ENCODE results near the gene SLC5A6. TPM values are rescaled to one million over a fixed set of nuclear protein-coding genes. Genes with fewer than 3 reads are reported as not detected.

Gene SLC5A6
- total RNA-seq, 2 experiments from 2014 or later: 41.5 to 47.4 TPM

GRCh38 chr2:27162151-27163121 lies 49.6 kb downstream of the SLC5A6 start:
- ChIA-PET POLR2A (no interaction called here), CTCF (interaction anchor here (0.6 to 0.8 kb wide), 2 partner anchors 11 to 156 kb away, joined by 3 to 4 read pairs; no protein-coding TSS in a partner anchor)
- ATAC-seq: no peak
- no peaks in the 10 kb centered on the region for H3K36me3 Mint-ChIP-seq (ENCODE audit: low read depth)
- peaks cover 8% of the 10 kb centered on the region for H3K4me1 Mint-ChIP-seq (ENCODE audit: low read depth)
- H3K4me3 Mint-ChIP-seq: no peak overlapping the region
- H3K27me3 Mint-ChIP-seq (ENCODE audit: low read depth): no peaks in the 10 kb centered on the region
- no peak for DNase-seq
- H3K9me3 Mint-ChIP-seq (ENCODE audit: insufficient read depth): no peaks in the 10 kb centered on the region
- H3K27ac Mint-ChIP-seq: no peak overlapping the region

GRCh38 chr2:27160191-27160590 lies 51.9 kb downstream of the SLC5A6 start:
- Mint-ChIP-seq H3K36me3 (ENCODE audit: low read depth) (no peaks in the 10 kb centered on the region), H3K27ac (no peak overlapping the region), H3K4me3 (no peak overlapping the region), H3K27me3 (ENCODE audit: low read depth) (no peaks in the 10 kb centered on the region), H3K9me3 (ENCODE audit: insufficient read depth) (no peaks in the 10 kb centered on the region), H3K4me1 (ENCODE audit: low read depth) (peaks cover 2% of the 10 kb centered on the region)
- ATAC-seq (no peak), DNase-seq (no peak)
- ChIA-PET CTCF (interaction anchor here (1.1 to 2.2 kb wide), 2 partner anchors 10 to 61 kb away, joined by 3 to 13 read pairs; no protein-coding TSS in a partner anchor), POLR2A (no interaction called here)

DNA sequence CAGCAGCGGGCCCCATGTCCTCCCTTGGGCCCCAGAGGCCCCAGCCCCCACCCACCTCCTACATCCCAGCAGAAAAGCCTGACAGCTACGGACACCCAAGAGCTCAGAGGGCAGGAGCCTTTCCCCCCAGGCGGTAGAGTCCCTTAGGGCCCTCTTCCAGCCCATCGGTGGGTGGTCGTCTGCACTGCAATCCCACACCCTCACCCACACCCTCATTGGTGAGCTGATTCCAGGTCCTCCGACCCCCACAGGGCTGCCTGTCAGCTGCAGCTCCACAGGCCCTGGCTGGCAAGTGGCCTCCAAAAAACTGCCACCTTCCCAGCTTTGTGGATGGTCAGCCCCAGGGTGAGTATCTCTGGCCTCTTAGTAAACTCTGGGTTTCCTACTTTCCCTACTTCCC lies 52.8 kb downstream of the SLC5A6 start:
- CTCF ChIA-PET: interaction anchor here (1.0 kb wide), 1 partner anchor 10 kb away, joined by 3 read pairs; no protein-coding TSS in a partner anchor

GRCh38 chr2:27158468-27158867 lies 53.6 kb downstream of the SLC5A6 start:
- no peak for DNase-seq
- Mint-ChIP-seq H3K4me1 (ENCODE audit: low read depth) (no peaks in the 10 kb centered on the region), H3K27ac (no peak overlapping the region), H3K9me3 (ENCODE audit: insufficient read depth) (no peaks in the 10 kb centered on the region), H3K36me3 (ENCODE audit: low read depth) (no peaks in the 10 kb centered on the region), H3K4me3 (no peak overlapping the region), H3K27me3 (ENCODE audit: low read depth) (no peaks in the 10 kb centered on the region)
- CTCF ChIA-PET: interaction anchor here (1.0 to 2.0 kb wide), 2 partner anchors 11 kb away, joined by 3 to 11 read pairs; no protein-coding TSS in a partner anchor
- ATAC-seq: no peak
- POLR2A ChIA-PET: no interaction called here

More for the DNA sequence above, 52.8 kb downstream of the SLC5A6 start:
- no peaks in the 10 kb centered on the region for H3K36me3 Mint-ChIP-seq (ENCODE audit: low read depth)
- POLR2A ChIA-PET: no interaction called here
- no peaks in the 10 kb centered on the region for H3K4me1 Mint-ChIP-seq (ENCODE audit: low read depth)
- no peaks in the 10 kb centered on the region for H3K27me3 Mint-ChIP-seq (ENCODE audit: low read depth)
- DNase-seq (no peak), ATAC-seq (no peak)
- H3K9me3 Mint-ChIP-seq (ENCODE audit: insufficient read depth): no peaks in the 10 kb centered on the region
- H3K27ac Mint-ChIP-seq: no peak overlapping the region
- no peak overlapping the region for H3K4me3 Mint-ChIP-seq

- no peaks in the 10 kb centered on the region for H3K36me3 Mint-ChIP-seq (ENCODE audit: low read depth)
- no peak overlapping the region for H3K4me3 Mint-ChIP-seq
- ATAC-seq (no peak), DNase-seq (no peak)
- POLR2A ChIA-PET: no interaction called here
- CTCF ChIA-PET: no interaction called here
- no peaks in the 10 kb centered on the region for H3K4me1 Mint-ChIP-seq (ENCODE audit: low read depth)
- no peaks in the 10 kb centered on the region for H3K27me3 Mint-ChIP-seq (ENCODE audit: low read depth)
- no peak overlapping the region for H3K27ac Mint-ChIP-seq
- no peaks in the 10 kb centered on the region for H3K9me3 Mint-ChIP-seq (ENCODE audit: insufficient read depth)
These were observed 57.0 kb downstream of the SLC5A6 start for GRCh38 chr2:27155069-27155520.

GRCh38 chr2:27154488-27154887 lies 57.6 kb downstream of the SLC5A6 start:
- Mint-ChIP-seq H3K9me3 (ENCODE audit: insufficient read depth) (no peaks in the 10 kb centered on the region), H3K27me3 (ENCODE audit: low read depth) (no peaks in the 10 kb centered on the region), H3K36me3 (ENCODE audit: low read depth) (no peaks in the 10 kb centered on the region), H3K4me3 (no peak overlapping the region), H3K27ac (no peak overlapping the region), H3K4me1 (ENCODE audit: low read depth) (no peaks in the 10 kb centered on the region)
- no peak for DNase-seq
- ATAC-seq: no peak
- ChIA-PET CTCF (no interaction called here), POLR2A (interaction anchor here (0.6 kb wide), 1 partner anchor 236 kb away, joined by 4 read pairs; no protein-coding TSS in a partner anchor)

DNA sequence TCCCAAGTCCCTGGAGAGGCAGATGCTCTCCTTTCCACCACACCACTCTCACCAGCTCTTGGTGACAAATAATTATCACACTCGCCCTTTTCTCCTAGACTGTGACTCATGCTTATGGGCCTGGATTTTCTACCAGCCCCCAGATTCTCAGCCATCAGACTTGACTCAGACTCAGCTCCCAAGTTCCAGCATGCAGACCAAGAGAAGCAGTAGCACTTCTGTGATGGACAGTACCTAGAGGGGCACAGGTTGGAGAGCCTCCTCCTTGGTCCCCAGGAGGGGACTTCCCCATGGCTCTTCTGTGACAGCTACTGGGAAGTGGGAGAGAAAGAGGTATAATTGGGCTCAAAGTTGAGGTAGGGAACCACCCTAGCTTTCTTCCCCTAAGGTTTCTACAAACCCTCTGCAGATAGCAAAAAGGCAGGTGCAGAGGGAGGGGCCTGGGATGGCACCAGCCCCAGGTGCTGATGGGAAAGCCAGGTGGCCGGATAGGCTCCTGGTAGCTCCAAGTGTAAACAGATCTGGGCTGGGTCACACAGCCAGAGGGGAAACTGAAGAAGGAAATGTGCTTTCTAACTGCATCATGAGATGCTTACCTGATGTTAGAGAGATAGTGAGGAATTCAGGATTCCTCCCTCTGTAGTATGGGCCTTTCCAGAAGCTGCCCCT lies 59.1 kb downstream of the SLC5A6 start:
- POLR2A ChIA-PET: no interaction called here
- Mint-ChIP-seq H3K27ac (no peak overlapping the region), H3K27me3 (ENCODE audit: low read depth) (no peaks in the 10 kb centered on the region), H3K4me1 (ENCODE audit: low read depth) (no peaks in the 10 kb centered on the region), H3K4me3 (no peak overlapping the region), H3K36me3 (ENCODE audit: low read depth) (no peaks in the 10 kb centered on the region), H3K9me3 (ENCODE audit: insufficient read depth) (no peaks in the 10 kb centered on the region)
- CTCF ChIA-PET: interaction anchor here (1.4 to 1.6 kb wide), 2 partner anchors 17 to 127 kb away, joined by 4 to 5 read pairs; no protein-coding TSS in a partner anchor
- DNase-seq (no peak), ATAC-seq (no peak)

GRCh38 chr2:27152102-27152795 lies 59.8 kb downstream of the SLC5A6 start:
- H3K9me3 Mint-ChIP-seq (ENCODE audit: insufficient read depth): no peaks in the 10 kb centered on the region

GRCh38 chr2:27150639-27151230 lies 61.3 kb downstream of the SLC5A6 start:
- H3K36me3 Mint-ChIP-seq (ENCODE audit: low read depth): no peaks in the 10 kb centered on the region
- no peak overlapping the region for H3K4me3 Mint-ChIP-seq
- CTCF ChIA-PET: interaction anchor here (1.1 kb wide), 1 partner anchor 19 kb away, joined by 4 read pairs; no protein-coding TSS in a partner anchor
- DNase-seq: no peak
- peaks cover 1% of the 10 kb centered on the region for H3K27me3 Mint-ChIP-seq (ENCODE audit: low read depth)
- no peaks in the 10 kb centered on the region for H3K4me1 Mint-ChIP-seq (ENCODE audit: low read depth)
- POLR2A ChIA-PET: no interaction called here
- ATAC-seq: no peak
- no peak overlapping the region for H3K27ac Mint-ChIP-seq
- H3K9me3 Mint-ChIP-seq (ENCODE audit: insufficient read depth): no peaks in the 10 kb centered on the region

More at GRCh38 chr2:27152102-27152795, 59.8 kb downstream of the SLC5A6 start:
- no peaks in the 10 kb centered on the region for H3K36me3 Mint-ChIP-seq (ENCODE audit: low read depth)
- no peaks in the 10 kb centered on the region for H3K4me1 Mint-ChIP-seq (ENCODE audit: low read depth)
- POLR2A ChIA-PET: no interaction called here
- no peak overlapping the region for H3K27ac Mint-ChIP-seq
- no peak overlapping the region for H3K4me3 Mint-ChIP-seq
- DNase-seq: no peak
- H3K27me3 Mint-ChIP-seq (ENCODE audit: low read depth): no peaks in the 10 kb centered on the region
- CTCF ChIA-PET: interaction anchor here (0.8 to 1.6 kb wide), 3 partner anchors 10 to 128 kb away, joined by 4 to 5 read pairs (median 4); no protein-coding TSS in a partner anchor
- no peak for ATAC-seq

Measured in activated CD8-positive, alpha-beta T cell treated with anti-CD3 and anti-CD28 coated beads, Interleukin-2, amount 10 ng/mL, durations not matched to agents 7 days and 5 days (primary cell).